Keratinocyte (primary cell): ENCODE data around the gene OR5K1. TPM values are rescaled to one million over a fixed set of nuclear protein-coding genes. Genes with fewer than 3 reads are reported as not detected.

Experiments
- DNase-seq: peaks from one replicate; pipeline ENCODE4 v3.0.0-alpha.2; 2011; ENCODE audit warnings: low read depth, missing footprints, low spot score
- FAIRE-seq: peaks from 2 replicates; lab custom pipeline; 2011; peaks lifted over from hg19 to GRCh38; lab: Jason Lieb, UNC
- H2AFZ ChIP-seq: 2 replicates; pipeline ENCODE4 v1.6.0; 2012; ENCODE audit warnings: low read length, control low read depth, inconsistent platforms; ENCODE audit not compliant: control insufficient read depth
- H3K27ac ChIP-seq: 2 replicates; pipeline ENCODE4 v1.5.1; 2011; ENCODE audit warnings: low read length; ENCODE audit not compliant: control insufficient read depth, insufficient read depth
- H3K27me3 ChIP-seq: 3 replicates; pipeline ENCODE4 v1.6.0; 2011; ENCODE audit warnings: low read length; ENCODE audit not compliant: control insufficient read depth, insufficient read depth; ENCODE audit errors: extremely low read depth
- H3K36me3 ChIP-seq, 2 experiments: 2 replicates in 1 of 2; 3 replicates in 1 of 2; pipeline ENCODE4 v1.5.1; 2011; ENCODE audit warnings: low read length in 2 of 2, mild to moderate bottlenecking in 1 of 2; ENCODE audit not compliant: control insufficient read depth in 2 of 2, insufficient read depth in 2 of 2; ENCODE audit errors: extremely low read depth in 1 of 2
- H3K4me1 ChIP-seq: 3 replicates; pipeline ENCODE4 v1.5.1; 2011; ENCODE audit warnings: low read length; ENCODE audit not compliant: control insufficient read depth, insufficient read depth; ENCODE audit errors: extremely low read depth
- H3K4me2 ChIP-seq: 3 replicates; pipeline ENCODE4 v1.6.0; 2011; ENCODE audit warnings: low read depth, low read length; ENCODE audit not compliant: control insufficient read depth, insufficient read depth; ENCODE audit errors: extremely low read depth
- H3K4me3 ChIP-seq, 3 experiments: fragments of 200-600 bp in 1 of 3; sonication (generic) in 1 of 3; 2 replicates in 2 of 3; 3 replicates in 1 of 3; pipeline ENCODE4 v1.5.1; 2011 to 2016; ENCODE audit warnings: low read length in 3 of 3, mild to moderate bottlenecking in 3 of 3, control low read depth in 2 of 3, inconsistent platforms in 1 of 3, low read depth in 1 of 3, mixed read lengths in 1 of 3, mixed run types in 1 of 3, moderate library complexity in 1 of 3; ENCODE audit not compliant: control insufficient read depth in 2 of 3, insufficient read depth in 2 of 3; ENCODE audit errors: extremely low read depth in 1 of 3
- H3K79me2 ChIP-seq: 2 replicates; pipeline ENCODE4 v1.6.0; 2012; ENCODE audit warnings: low read length; ENCODE audit not compliant: control insufficient read depth, insufficient read depth
- H3K9ac ChIP-seq: 3 replicates; pipeline ENCODE4 v1.6.0; 2011; ENCODE audit warnings: low read length; ENCODE audit not compliant: control insufficient read depth, insufficient read depth; ENCODE audit errors: extremely low read depth
- H3K9me1 ChIP-seq: 3 replicates; pipeline ENCODE4 v1.6.0; 2011; ENCODE audit warnings: low read length; ENCODE audit not compliant: control insufficient read depth, insufficient read depth; ENCODE audit errors: extremely low read depth
- H3K9me3 ChIP-seq: 2 replicates; pipeline ENCODE4 v1.5.1; 2012; ENCODE audit warnings: low read depth, low read length; ENCODE audit not compliant: control insufficient read depth
- H4K20me1 ChIP-seq: 3 replicates; pipeline ENCODE4 v1.6.0; 2011; ENCODE audit warnings: low read length; ENCODE audit not compliant: control insufficient read depth, insufficient read depth; ENCODE audit errors: extremely low read depth
- EZH2 ChIP-seq: IDR thresholded peaks from one replicate; pipeline ENCODE4 v1.6.1; 2012; ENCODE audit warnings: inconsistent platforms, mild to moderate bottlenecking, low read length, moderate library complexity
- dilution Hi-C: fragments of 300-500 bp; cut with MboI; formaldehyde crosslinking; loops from one replicate; pipeline ENCODE4 v1.7.0; 2020; ENCODE audit warnings: low sequenced_read_pairs; ENCODE audit not compliant: extremely low pct_ligation_motif_present
- polyA plus RNA-seq, 5 experiments: library from polyadenylated mRNA; depleted of rRNA in 3 of 5; stranded (reverse) in 3 of 5; stranded (forward) in 1 of 5; unstranded in 1 of 5; fragments of >200 nt; gene quantifications; 1 replicate in 1 of 5; 2 replicates in 3 of 5; 3 replicates in 1 of 5; pipeline versions ENCODE4 v1.2.1 to v1.2.3, GENCODE V29; 2011 to 2012; ENCODE audit warnings: missing spikeins in 2 of 5, low read depth in 1 of 5, low replicate concordance in 1 of 5
- TF ChIP-seq, protein P1 (sequence below), 3 experiments: IDR thresholded peaks in 1 of 3; conservative IDR thresholded peaks in 1 of 3; optimal IDR thresholded peaks in 1 of 3; 2 replicates in 2 of 3; 3 replicates in 1 of 3; pipeline versions ENCODE3 to v1.5.1; 2011; ENCODE audit warnings: low read length in 3 of 3, mild to moderate bottlenecking in 3 of 3, moderate library complexity in 2 of 3, control low read depth in 1 of 3, inconsistent platforms in 1 of 3; ENCODE audit not compliant: insufficient read depth in 2 of 3; ENCODE audit errors: extremely low read depth in 1 of 3

Gene OR5K1
- polyA plus RNA-seq, 1 donor (not counting 4 experiments of a cell fraction or from before 2014, with no cell fraction given), result not detected

- peak overlapping the region; percentile 58 for H3K4me2 ChIP-seq
- peak overlapping the region; percentile 14 for H3K9ac ChIP-seq
- H3K9me3 ChIP-seq, result no peaks in the 10 kb centered on the region
- dilution Hi-C loops, result no loop called here
- DNase-seq (no peak), FAIRE-seq (peak; percentile 95)
- H3K27ac ChIP-seq, result peak overlapping the region; percentile 81
- TF ChIP-seq, protein P1, sequence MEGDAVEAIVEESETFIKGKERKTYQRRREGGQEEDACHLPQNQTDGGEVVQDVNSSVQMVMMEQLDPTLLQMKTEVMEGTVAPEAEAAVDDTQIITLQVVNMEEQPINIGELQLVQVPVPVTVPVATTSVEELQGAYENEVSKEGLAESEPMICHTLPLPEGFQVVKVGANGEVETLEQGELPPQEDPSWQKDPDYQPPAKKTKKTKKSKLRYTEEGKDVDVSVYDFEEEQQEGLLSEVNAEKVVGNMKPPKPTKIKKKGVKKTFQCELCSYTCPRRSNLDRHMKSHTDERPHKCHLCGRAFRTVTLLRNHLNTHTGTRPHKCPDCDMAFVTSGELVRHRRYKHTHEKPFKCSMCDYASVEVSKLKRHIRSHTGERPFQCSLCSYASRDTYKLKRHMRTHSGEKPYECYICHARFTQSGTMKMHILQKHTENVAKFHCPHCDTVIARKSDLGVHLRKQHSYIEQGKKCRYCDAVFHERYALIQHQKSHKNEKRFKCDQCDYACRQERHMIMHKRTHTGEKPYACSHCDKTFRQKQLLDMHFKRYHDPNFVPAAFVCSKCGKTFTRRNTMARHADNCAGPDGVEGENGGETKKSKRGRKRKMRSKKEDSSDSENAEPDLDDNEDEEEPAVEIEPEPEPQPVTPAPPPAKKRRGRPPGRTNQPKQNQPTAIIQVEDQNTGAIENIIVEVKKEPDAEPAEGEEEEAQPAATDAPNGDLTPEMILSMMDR (optimal IDR thresholded peaks at IDR 0.05 in 1 of 3, IDR thresholded peaks at IDR 0.05 in 1 of 3, conservative IDR thresholded peaks at IDR 0.05 in 1 of 3; ENCODE audit: extremely low read depth in 1 of 3, insufficient read depth in 2 of 3, low read length in 3 of 3), result no peak
- no peak for TF ChIP-seq EZH2
- H3K9me1 ChIP-seq, result no peaks in the 10 kb centered on the region
- no peak overlapping the region for H2AFZ ChIP-seq
- H3K27me3 ChIP-seq, result no peaks in the 10 kb centered on the region
- H3K4me1 ChIP-seq, result peaks cover 20% of the 10 kb centered on the region
- peak overlapping the region in 2 of 3 experiments; percentile 2 to 13 for H3K4me3 ChIP-seq
- H3K36me3 ChIP-seq, result peaks cover 6 to 8% of the 10 kb centered on the region in 2 experiments
- H4K20me1 ChIP-seq, result no peaks in the 10 kb centered on the region
- peaks cover 2% of the 10 kb centered on the region for H3K79me2 ChIP-seq
These were observed 49.6 kb downstream of the OR5K1 start for GRCh38 chr3:98512576-98512975.

- Histone ChIP-seq H3K4me3 (no peak overlapping the region), H3K4me2 (peak overlapping the region; percentile 58), H3K36me3 (peaks cover 6 to 8% of the 10 kb centered on the region in 2 experiments), H4K20me1 (no peaks in the 10 kb centered on the region), H3K9me3 (no peaks in the 10 kb centered on the region), H3K27me3 (no peaks in the 10 kb centered on the region), H2AFZ (no peak overlapping the region), H3K4me1 (peaks cover 20% of the 10 kb centered on the region), H3K9me1 (no peaks in the 10 kb centered on the region), H3K79me2 (peaks cover 3% of the 10 kb centered on the region), H3K27ac (peak overlapping the region; percentile 81), H3K9ac (peak overlapping the region; percentile 14)
- peak; percentile 90 for FAIRE-seq
- peak; percentile 77 for DNase-seq
- TF ChIP-seq, protein P1 (optimal IDR thresholded peaks at IDR 0.05 in 1 of 3, IDR thresholded peaks at IDR 0.05 in 1 of 3, conservative IDR thresholded peaks at IDR 0.05 in 1 of 3; ENCODE audit: extremely low read depth in 1 of 3, insufficient read depth in 2 of 3, low read length in 3 of 3), result no peak
- TF ChIP-seq EZH2, result no peak
- dilution Hi-C loops, result no loop called here
These were observed 50.1 kb downstream of the OR5K1 start for GRCh38 chr3:98513091-98513511.
